HCT116 (cell line): ENCODE measurements around the gene BRS3. TPM values are rescaled to one million over a fixed set of nuclear protein-coding genes. Genes with fewer than 3 reads are reported as not detected.

ENCODE experiments used
- ATAC-seq: fragments of 200-7000 bp; cut with Tn5 transposase; 2 replicates; pipeline ENCODE4 v1.9.1; 2020; ENCODE audit warnings: mild to moderate bottlenecking, moderate library complexity
- BruUV-seq: library from RNA; stranded (reverse); fragments of 400-500 nt; replicated peaks from 2 replicates; lab custom pipeline; 2021; lab: Mats Ljungman, UMichigan
- CTCF ChIA-PET: fragments of 300-600 bp; sonication (Branson Sonifier 250); formaldehyde crosslinking; loops from one replicate; lab custom pipeline; 2021; ENCODE audit warnings: antibody characterized with exemption; lab: Charles Lee
- POLR2A ChIA-PET: fragments of 300-600, 350-600 bp; sonication (Branson Sonifier 250); formaldehyde crosslinking; loops from one replicate; lab custom pipeline; 2021; ENCODE audit warnings: antibody characterized with exemption; lab: Charles Lee
- RAD21 ChIA-PET, 2 experiments: fragments of 300-600 bp; sonication (Branson Sonifier 250); formaldehyde crosslinking; loops; one replicate each; lab custom pipeline; 2023; ENCODE audit warnings: low total read pairs in 2 of 2; ENCODE audit not compliant: uncharacterized antibody in 2 of 2, unreplicated experiment in 2 of 2, low non-redundant PET in 1 of 2; lab: Charles Lee
- DNase-seq: peaks from one replicate; pipeline ENCODE4 v3.0.0-alpha.2; 2010; ENCODE audit warnings: low read depth, low spot score
- H2AFZ ChIP-seq: fragments of 200-600 bp; shearing (Covaris generic), sonication (generic); 2 replicates; pipeline ENCODE4 v1.6.1; 2017; ENCODE audit warnings: low read depth, mixed run types, mixed read lengths, antibody characterized with exemption, low read length; ENCODE audit not compliant: poor library complexity, severe bottlenecking
- H3K27ac ChIP-seq: 2 replicates; pipeline ENCODE4 v1.5.1; 2012; ENCODE audit warnings: low read depth, low read length
- H3K27me3 ChIP-seq: fragments of 200-600 bp; sonication (generic); 2 replicates; pipeline ENCODE4 v1.6.1; 2016; ENCODE audit warnings: mixed run types, low read length, mixed read lengths; ENCODE audit not compliant: insufficient read depth
- H3K36me3 ChIP-seq, 2 experiments: fragments of 200-500 bp in 1 of 2; fragments of 200-600 bp in 1 of 2; sonication (Bioruptor generic) in 1 of 2; sonication (generic) in 1 of 2; 2 replicates each; pipeline versions ENCODE4 v1.5.1 to v1.6.1; 2014 to 2016; ENCODE audit warnings: low read length in 2 of 2, inconsistent platforms in 1 of 2, mixed read lengths in 1 of 2, mixed run types in 1 of 2; ENCODE audit not compliant: insufficient read depth in 2 of 2, control insufficient read depth in 1 of 2
- H3K4me1 ChIP-seq, 2 experiments: fragments of 200-600 bp in 1 of 2; sonication (generic) in 1 of 2; 2 replicates each; pipeline versions ENCODE4 v1.5.1 to v1.6.1; 2012 to 2017; ENCODE audit warnings: low read length in 2 of 2, inconsistent platforms in 1 of 2, mild to moderate bottlenecking in 1 of 2, mixed read lengths in 1 of 2, mixed run types in 1 of 2, moderate library complexity in 1 of 2; ENCODE audit not compliant: insufficient read depth in 2 of 2, control insufficient read depth in 1 of 2
- H3K4me2 ChIP-seq: fragments of 200-600 bp; sonication (generic); 2 replicates; pipeline ENCODE4 v1.6.1; 2017; ENCODE audit warnings: mixed run types, low read length, mixed read lengths
- H3K4me3 ChIP-seq, 2 experiments: fragments of 200-600 bp in 1 of 2; sonication (generic) in 1 of 2; replicated peaks in 1 of 2; 2 replicates each; pipeline ENCODE4 v1.5.1; 2011 to 2016; ENCODE audit warnings: low read length in 2 of 2, control low read depth in 1 of 2, low read depth in 1 of 2, mild to moderate bottlenecking in 1 of 2, mixed read lengths in 1 of 2, mixed run types in 1 of 2
- H3K79me2 ChIP-seq: fragments of 200-600 bp; sonication (generic); 2 replicates; pipeline ENCODE4 v1.6.1; 2017; ENCODE audit warnings: mild to moderate bottlenecking, mixed run types, low read length, moderate library complexity, mixed read lengths; ENCODE audit not compliant: insufficient read depth
- H3K9ac ChIP-seq: fragments of 200-600 bp; sonication (generic); 2 replicates; pipeline ENCODE4 v1.6.1; 2016; ENCODE audit warnings: low read length, mixed read lengths
- H3K9me2 ChIP-seq: fragments of 200-600 bp; sonication (generic), shearing (Covaris generic); 2 replicates; pipeline ENCODE4 v1.6.1; 2017; ENCODE audit warnings: mixed run types, mild to moderate bottlenecking, moderate library complexity; ENCODE audit not compliant: insufficient read depth
- H3K9me3 ChIP-seq, 2 experiments: fragments of 200-500 bp in 1 of 2; fragments of 200-600 bp in 1 of 2; sonication (Bioruptor generic) in 1 of 2; sonication (generic) in 1 of 2; 2 replicates each; pipeline ENCODE4 v1.6.1; 2014 to 2017; ENCODE audit warnings: low read length in 2 of 2, mixed read lengths in 2 of 2, inconsistent platforms in 1 of 2, low read depth in 1 of 2, mild to moderate bottlenecking in 1 of 2, mixed run types in 1 of 2, moderate library complexity in 1 of 2; ENCODE audit not compliant: control insufficient read depth in 1 of 2, insufficient read depth in 1 of 2
- H4K20me1 ChIP-seq: fragments of 200-600 bp; sonication (generic), shearing (Covaris generic); 2 replicates; pipeline ENCODE4 v1.6.1; 2017; ENCODE audit warnings: mixed run types, mild to moderate bottlenecking, moderate library complexity; ENCODE audit not compliant: insufficient read depth
- CEBPB ChIP-seq: IDR thresholded peaks from 2 replicates; pipeline ENCODE4 v1.6.1; 2012; ENCODE audit warnings: low read depth
- EZH2 ChIP-seq: fragments of 200-600 bp; sonication (generic); IDR thresholded peaks from 2 replicates; pipeline ENCODE4 v1.6.1; 2017; ENCODE audit warnings: antibody characterized with exemption, mixed run types
- EZH2phosphoT487 ChIP-seq: fragments of 200-600 bp; IDR thresholded peaks from 2 replicates; pipeline ENCODE4 v1.6.1; 2018; ENCODE audit warnings: antibody characterized with exemption, borderline replicate concordance
- FOSL1 ChIP-seq: IDR thresholded peaks from 2 replicates; pipeline ENCODE4 v1.6.1; 2012; ENCODE audit warnings: low read depth
- RAD21 ChIP-seq: IDR thresholded peaks from 2 replicates; pipeline ENCODE4 v1.6.1; 2012; ENCODE audit warnings: low read depth, mild to moderate bottlenecking
- SIN3A ChIP-seq: IDR thresholded peaks from 2 replicates; pipeline ENCODE4 v1.6.1; 2012; ENCODE audit warnings: low read depth
- YY1 ChIP-seq: IDR thresholded peaks from 2 replicates; pipeline ENCODE4 v1.6.1; 2011; ENCODE audit warnings: low read length, low read depth, moderate library complexity, mild to moderate bottlenecking; ENCODE audit not compliant: insufficient replicate concordance; ENCODE audit errors: extremely low read depth
- ZFX ChIP-seq: fragments of 450-650 bp; IDR thresholded peaks from 2 replicates; pipeline ENCODE4 v1.6.1; 2017
- ZNF274 ChIP-seq: fragments of 200-500 bp; sonication (Bioruptor generic); IDR thresholded peaks from 2 replicates; pipeline ENCODE4 v1.6.1; 2014; ENCODE audit warnings: mild to moderate bottlenecking, low read depth, low read length, inconsistent platforms
- intact Hi-C: fragments of 100-400 bp; cut with micrococcal nuclease; formaldehyde crosslinking; loops from 2 replicates; pipeline ENCODE4 v1.10.0; 2022
- total RNA-seq: library from RNA; stranded (reverse); gene quantifications from one replicate; pipeline ENCODE4 v1.2.1, GENCODE V29; 2021; ENCODE audit not compliant: unreplicated experiment
- TF ChIP-seq, protein P1 (sequence below): IDR thresholded peaks from 2 replicates; pipeline ENCODE4 v1.6.1; 2012; ENCODE audit warnings: low read depth
- TF ChIP-seq, protein P2 (sequence below): IDR thresholded peaks from 2 replicates; pipeline ENCODE4 v1.6.1; 2011; ENCODE audit warnings: mild to moderate bottlenecking, low read length, moderate library complexity; ENCODE audit not compliant: insufficient replicate concordance; ENCODE audit errors: extremely low read depth
- TF ChIP-seq, protein P3 (sequence below), 3 experiments: fragments of 200-600 bp in 1 of 3; sonication (generic) in 1 of 3; IDR thresholded peaks in 2 of 3; conservative IDR thresholded peaks in 1 of 3; 2 replicates each; pipeline ENCODE4 v1.5.1; 2012 to 2017; ENCODE audit warnings: low read depth in 2 of 3, low read length in 2 of 3, antibody characterized with exemption in 1 of 3, borderline replicate concordance in 1 of 3, control low read depth in 1 of 3, mild to moderate bottlenecking in 1 of 3, mixed read lengths in 1 of 3, mixed run types in 1 of 3, moderate library complexity in 1 of 3; ENCODE audit not compliant: insufficient read depth in 1 of 3

BRS3 gene
- total RNA-seq, 1 experiment from 2014 or later = not detected

DNA sequence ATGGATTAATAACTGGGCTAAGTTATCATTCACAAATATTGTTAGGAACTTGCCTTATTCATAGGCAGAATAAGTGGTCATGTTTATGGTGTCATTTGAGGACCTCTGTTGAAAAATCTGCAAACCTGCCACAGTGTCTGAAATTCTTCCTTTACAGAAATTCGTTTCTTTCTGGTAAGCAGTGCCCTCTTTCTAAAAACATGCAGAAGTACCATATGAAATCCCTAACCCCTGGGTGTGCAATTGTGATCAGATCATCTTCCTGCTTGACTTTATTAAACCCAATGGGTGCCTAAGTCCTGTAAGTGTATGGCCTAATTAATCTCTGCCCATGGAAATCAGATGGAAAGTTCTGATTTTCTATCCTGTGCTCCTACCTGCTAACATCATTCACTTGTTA lies 5.3 kb downstream of the BRS3 start:
- H2AFZ ChIP-seq = no peak overlapping the region
- no peaks in the 10 kb centered on the region for H3K36me3 ChIP-seq
- no peak for ATAC-seq
- POLR2A ChIA-PET = no interaction called here
- intact Hi-C loops = loop anchor here (10.0 kb wide), 2 partner anchors 202 to 238 kb away; partner anchors contain the start of gene MAP7D3
- no peaks in the 10 kb centered on the region for H4K20me1 ChIP-seq
- peaks cover 3 to 7% of the 10 kb centered on the region in 2 experiments; a peak in 1 of 4 replicates for H3K4me1 ChIP-seq
- H3K9ac ChIP-seq = no peak overlapping the region
- H3K4me3 ChIP-seq = no peak overlapping the region
- no peak overlapping the region for H3K27ac ChIP-seq
- H3K9me3 ChIP-seq = no peaks in the 10 kb centered on the region
- CTCF ChIA-PET = no interaction called here
- no TSS peak for BruUV-seq
- H3K27me3 ChIP-seq = peaks cover 10% of the 10 kb centered on the region; the same call in 1 of the 2 replicates
- no peaks in the 10 kb centered on the region for H3K9me2 ChIP-seq
- TF ChIP-seq CEBPB (no peak), RAD21 (peak; percentile 25), ZFX (no peak), EZH2phosphoT487 (no peak)
- H3K4me2 ChIP-seq = no peak overlapping the region
- H3K79me2 ChIP-seq = peaks cover 5% of the 10 kb centered on the region
- no peak for DNase-seq
- RAD21 ChIA-PET = no interaction called here

DNA sequence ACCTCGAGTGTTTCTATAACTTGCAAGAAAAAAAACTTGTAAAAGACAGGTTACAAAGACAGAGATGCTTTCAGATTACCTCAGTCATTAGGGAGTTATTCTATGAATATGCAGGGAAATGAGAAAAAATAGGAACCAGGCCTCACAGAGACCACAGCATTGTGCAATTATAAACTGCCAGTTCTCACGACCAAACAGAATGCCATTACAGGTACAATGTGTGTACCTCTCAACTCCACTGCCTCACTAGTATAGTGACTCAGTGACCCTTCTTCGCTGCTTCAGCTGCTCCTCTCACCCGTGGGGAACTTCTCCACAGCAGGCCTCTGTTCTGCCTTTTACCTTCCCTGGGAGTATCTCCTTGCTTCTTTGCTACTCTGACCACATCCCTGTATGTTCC lies 7.3 kb downstream of the BRS3 start:
- Histone ChIP-seq H3K36me3 (no peaks in the 10 kb centered on the region; a peak in 1 of 4 replicates), H2AFZ (no peak overlapping the region), H3K4me1 (peaks cover 3 to 15% of the 10 kb centered on the region in 2 experiments; a peak in 2 of 4 replicates), H3K79me2 (peaks cover 24% of the 10 kb centered on the region), H3K9ac (no peak overlapping the region), H4K20me1 (no peaks in the 10 kb centered on the region), H3K27ac (no peak overlapping the region), H3K9me3 (no peaks in the 10 kb centered on the region), H3K27me3 (peaks cover 4% of the 10 kb centered on the region; the same call in 1 of the 2 replicates), H3K9me2 (no peaks in the 10 kb centered on the region), H3K4me3 (no peak overlapping the region), H3K4me2 (no peak overlapping the region)
- ATAC-seq (no peak), DNase-seq (no peak)
- CTCF ChIA-PET = no interaction called here
- no TSS peak for BruUV-seq
- RAD21 ChIA-PET = no interaction called here
- intact Hi-C loops = loop anchor here (5.0 to 10.0 kb wide), 3 partner anchors 82 to 240 kb away; partner anchors contain the start of gene MAP7D3
- POLR2A ChIA-PET = no interaction called here
- no peak for TF ChIP-seq ZNF274
- TF ChIP-seq YY1 = no peak
- TF ChIP-seq, protein P1, sequence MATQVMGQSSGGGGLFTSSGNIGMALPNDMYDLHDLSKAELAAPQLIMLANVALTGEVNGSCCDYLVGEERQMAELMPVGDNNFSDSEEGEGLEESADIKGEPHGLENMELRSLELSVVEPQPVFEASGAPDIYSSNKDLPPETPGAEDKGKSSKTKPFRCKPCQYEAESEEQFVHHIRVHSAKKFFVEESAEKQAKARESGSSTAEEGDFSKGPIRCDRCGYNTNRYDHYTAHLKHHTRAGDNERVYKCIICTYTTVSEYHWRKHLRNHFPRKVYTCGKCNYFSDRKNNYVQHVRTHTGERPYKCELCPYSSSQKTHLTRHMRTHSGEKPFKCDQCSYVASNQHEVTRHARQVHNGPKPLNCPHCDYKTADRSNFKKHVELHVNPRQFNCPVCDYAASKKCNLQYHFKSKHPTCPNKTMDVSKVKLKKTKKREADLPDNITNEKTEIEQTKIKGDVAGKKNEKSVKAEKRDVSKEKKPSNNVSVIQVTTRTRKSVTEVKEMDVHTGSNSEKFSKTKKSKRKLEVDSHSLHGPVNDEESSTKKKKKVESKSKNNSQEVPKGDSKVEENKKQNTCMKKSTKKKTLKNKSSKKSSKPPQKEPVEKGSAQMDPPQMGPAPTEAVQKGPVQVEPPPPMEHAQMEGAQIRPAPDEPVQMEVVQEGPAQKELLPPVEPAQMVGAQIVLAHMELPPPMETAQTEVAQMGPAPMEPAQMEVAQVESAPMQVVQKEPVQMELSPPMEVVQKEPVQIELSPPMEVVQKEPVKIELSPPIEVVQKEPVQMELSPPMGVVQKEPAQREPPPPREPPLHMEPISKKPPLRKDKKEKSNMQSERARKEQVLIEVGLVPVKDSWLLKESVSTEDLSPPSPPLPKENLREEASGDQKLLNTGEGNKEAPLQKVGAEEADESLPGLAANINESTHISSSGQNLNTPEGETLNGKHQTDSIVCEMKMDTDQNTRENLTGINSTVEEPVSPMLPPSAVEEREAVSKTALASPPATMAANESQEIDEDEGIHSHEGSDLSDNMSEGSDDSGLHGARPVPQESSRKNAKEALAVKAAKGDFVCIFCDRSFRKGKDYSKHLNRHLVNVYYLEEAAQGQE = no peak
- no peak for TF ChIP-seq SIN3A
- TF ChIP-seq FOSL1 = no peak
- TF ChIP-seq, protein P2, sequence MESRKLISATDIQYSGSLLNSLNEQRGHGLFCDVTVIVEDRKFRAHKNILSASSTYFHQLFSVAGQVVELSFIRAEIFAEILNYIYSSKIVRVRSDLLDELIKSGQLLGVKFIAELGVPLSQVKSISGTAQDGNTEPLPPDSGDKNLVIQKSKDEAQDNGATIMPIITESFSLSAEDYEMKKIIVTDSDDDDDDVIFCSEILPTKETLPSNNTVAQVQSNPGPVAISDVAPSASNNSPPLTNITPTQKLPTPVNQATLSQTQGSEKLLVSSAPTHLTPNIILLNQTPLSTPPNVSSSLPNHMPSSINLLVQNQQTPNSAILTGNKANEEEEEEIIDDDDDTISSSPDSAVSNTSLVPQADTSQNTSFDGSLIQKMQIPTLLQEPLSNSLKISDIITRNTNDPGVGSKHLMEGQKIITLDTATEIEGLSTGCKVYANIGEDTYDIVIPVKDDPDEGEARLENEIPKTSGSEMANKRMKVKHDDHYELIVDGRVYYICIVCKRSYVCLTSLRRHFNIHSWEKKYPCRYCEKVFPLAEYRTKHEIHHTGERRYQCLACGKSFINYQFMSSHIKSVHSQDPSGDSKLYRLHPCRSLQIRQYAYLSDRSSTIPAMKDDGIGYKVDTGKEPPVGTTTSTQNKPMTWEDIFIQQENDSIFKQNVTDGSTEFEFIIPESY = no peak
- TF ChIP-seq EZH2phosphoT487 = no peak
- TF ChIP-seq, protein P3, sequence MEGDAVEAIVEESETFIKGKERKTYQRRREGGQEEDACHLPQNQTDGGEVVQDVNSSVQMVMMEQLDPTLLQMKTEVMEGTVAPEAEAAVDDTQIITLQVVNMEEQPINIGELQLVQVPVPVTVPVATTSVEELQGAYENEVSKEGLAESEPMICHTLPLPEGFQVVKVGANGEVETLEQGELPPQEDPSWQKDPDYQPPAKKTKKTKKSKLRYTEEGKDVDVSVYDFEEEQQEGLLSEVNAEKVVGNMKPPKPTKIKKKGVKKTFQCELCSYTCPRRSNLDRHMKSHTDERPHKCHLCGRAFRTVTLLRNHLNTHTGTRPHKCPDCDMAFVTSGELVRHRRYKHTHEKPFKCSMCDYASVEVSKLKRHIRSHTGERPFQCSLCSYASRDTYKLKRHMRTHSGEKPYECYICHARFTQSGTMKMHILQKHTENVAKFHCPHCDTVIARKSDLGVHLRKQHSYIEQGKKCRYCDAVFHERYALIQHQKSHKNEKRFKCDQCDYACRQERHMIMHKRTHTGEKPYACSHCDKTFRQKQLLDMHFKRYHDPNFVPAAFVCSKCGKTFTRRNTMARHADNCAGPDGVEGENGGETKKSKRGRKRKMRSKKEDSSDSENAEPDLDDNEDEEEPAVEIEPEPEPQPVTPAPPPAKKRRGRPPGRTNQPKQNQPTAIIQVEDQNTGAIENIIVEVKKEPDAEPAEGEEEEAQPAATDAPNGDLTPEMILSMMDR (IDR thresholded peaks at IDR 0.05 in 2 of 3, conservative IDR thresholded peaks at IDR 0.05 in 1 of 3; ENCODE audit: borderline replicate concordance in 1 of 3, insufficient read depth in 1 of 3, low read depth in 2 of 3, low read length in 2 of 3) = no peak
- no peak for TF ChIP-seq ZFX
- no peak for TF ChIP-seq EZH2
